HCT116 (cell line): ENCODE measurements around the gene SNX1. TPM values are rescaled to one million over a fixed set of nuclear protein-coding genes. Genes with fewer than 3 reads are reported as not detected.

Experiments
- ATAC-seq: fragments of 200-7000 bp; cut with Tn5 transposase; 2 replicates; pipeline ENCODE4 v1.9.1; 2020; ENCODE audit warnings: mild to moderate bottlenecking, moderate library complexity
- BruUV-seq: library from RNA; stranded (reverse); fragments of 400-500 nt; replicated peaks from 2 replicates; lab custom pipeline; 2021; lab: Mats Ljungman, UMichigan
- CTCF ChIA-PET: fragments of 300-600 bp; sonication (Branson Sonifier 250); formaldehyde crosslinking; loops from one replicate; lab custom pipeline; 2021; ENCODE audit warnings: antibody characterized with exemption; lab: Charles Lee
- POLR2A ChIA-PET: fragments of 300-600, 350-600 bp; sonication (Branson Sonifier 250); formaldehyde crosslinking; loops from one replicate; lab custom pipeline; 2021; ENCODE audit warnings: antibody characterized with exemption; lab: Charles Lee
- RAD21 ChIA-PET, 2 experiments: fragments of 300-600 bp; sonication (Branson Sonifier 250); formaldehyde crosslinking; loops; one replicate each; lab custom pipeline; 2023; ENCODE audit warnings: low total read pairs in 2 of 2; ENCODE audit not compliant: uncharacterized antibody in 2 of 2, unreplicated experiment in 2 of 2, low non-redundant PET in 1 of 2; lab: Charles Lee
- DNase-seq: peaks from one replicate; pipeline ENCODE4 v3.0.0-alpha.2; 2010; ENCODE audit warnings: low read depth, low spot score
- H2AFZ ChIP-seq: fragments of 200-600 bp; shearing (Covaris generic), sonication (generic); 2 replicates; pipeline ENCODE4 v1.6.1; 2017; ENCODE audit warnings: low read depth, mixed run types, mixed read lengths, antibody characterized with exemption, low read length; ENCODE audit not compliant: poor library complexity, severe bottlenecking
- H3K27ac ChIP-seq: 2 replicates; pipeline ENCODE4 v1.5.1; 2012; ENCODE audit warnings: low read depth, low read length
- H3K27me3 ChIP-seq: fragments of 200-600 bp; sonication (generic); 2 replicates; pipeline ENCODE4 v1.6.1; 2016; ENCODE audit warnings: mixed run types, low read length, mixed read lengths; ENCODE audit not compliant: insufficient read depth
- H3K36me3 ChIP-seq, 2 experiments: fragments of 200-500 bp in 1 of 2; fragments of 200-600 bp in 1 of 2; sonication (Bioruptor generic) in 1 of 2; sonication (generic) in 1 of 2; 2 replicates each; pipeline versions ENCODE4 v1.5.1 to v1.6.1; 2014 to 2016; ENCODE audit warnings: low read length in 2 of 2, inconsistent platforms in 1 of 2, mixed read lengths in 1 of 2, mixed run types in 1 of 2; ENCODE audit not compliant: insufficient read depth in 2 of 2, control insufficient read depth in 1 of 2
- H3K4me1 ChIP-seq, 2 experiments: fragments of 200-600 bp in 1 of 2; sonication (generic) in 1 of 2; 2 replicates each; pipeline versions ENCODE4 v1.5.1 to v1.6.1; 2012 to 2017; ENCODE audit warnings: low read length in 2 of 2, inconsistent platforms in 1 of 2, mild to moderate bottlenecking in 1 of 2, mixed read lengths in 1 of 2, mixed run types in 1 of 2, moderate library complexity in 1 of 2; ENCODE audit not compliant: insufficient read depth in 2 of 2, control insufficient read depth in 1 of 2
- H3K4me2 ChIP-seq: fragments of 200-600 bp; sonication (generic); 2 replicates; pipeline ENCODE4 v1.6.1; 2017; ENCODE audit warnings: mixed run types, low read length, mixed read lengths
- H3K4me3 ChIP-seq, 2 experiments: fragments of 200-600 bp in 1 of 2; sonication (generic) in 1 of 2; replicated peaks in 1 of 2; 2 replicates each; pipeline ENCODE4 v1.5.1; 2011 to 2016; ENCODE audit warnings: low read length in 2 of 2, control low read depth in 1 of 2, low read depth in 1 of 2, mild to moderate bottlenecking in 1 of 2, mixed read lengths in 1 of 2, mixed run types in 1 of 2
- H3K79me2 ChIP-seq: fragments of 200-600 bp; sonication (generic); 2 replicates; pipeline ENCODE4 v1.6.1; 2017; ENCODE audit warnings: mild to moderate bottlenecking, mixed run types, low read length, moderate library complexity, mixed read lengths; ENCODE audit not compliant: insufficient read depth
- H3K9ac ChIP-seq: fragments of 200-600 bp; sonication (generic); 2 replicates; pipeline ENCODE4 v1.6.1; 2016; ENCODE audit warnings: low read length, mixed read lengths
- H3K9me2 ChIP-seq: fragments of 200-600 bp; sonication (generic), shearing (Covaris generic); 2 replicates; pipeline ENCODE4 v1.6.1; 2017; ENCODE audit warnings: mixed run types, mild to moderate bottlenecking, moderate library complexity; ENCODE audit not compliant: insufficient read depth
- H3K9me3 ChIP-seq, 2 experiments: fragments of 200-500 bp in 1 of 2; fragments of 200-600 bp in 1 of 2; sonication (Bioruptor generic) in 1 of 2; sonication (generic) in 1 of 2; 2 replicates each; pipeline ENCODE4 v1.6.1; 2014 to 2017; ENCODE audit warnings: low read length in 2 of 2, mixed read lengths in 2 of 2, inconsistent platforms in 1 of 2, low read depth in 1 of 2, mild to moderate bottlenecking in 1 of 2, mixed run types in 1 of 2, moderate library complexity in 1 of 2; ENCODE audit not compliant: control insufficient read depth in 1 of 2, insufficient read depth in 1 of 2
- H4K20me1 ChIP-seq: fragments of 200-600 bp; sonication (generic), shearing (Covaris generic); 2 replicates; pipeline ENCODE4 v1.6.1; 2017; ENCODE audit warnings: mixed run types, mild to moderate bottlenecking, moderate library complexity; ENCODE audit not compliant: insufficient read depth
- ATF3 ChIP-seq: IDR thresholded peaks from 2 replicates; pipeline ENCODE4 v1.6.1; 2012
- CEBPB ChIP-seq: IDR thresholded peaks from 2 replicates; pipeline ENCODE4 v1.6.1; 2012; ENCODE audit warnings: low read depth
- EGR1 ChIP-seq: IDR thresholded peaks from 2 replicates; pipeline ENCODE4 v1.6.1; 2012; ENCODE audit warnings: low read depth
- JUND ChIP-seq: IDR thresholded peaks from 2 replicates; pipeline ENCODE4 v1.6.1; 2012
- MAX ChIP-seq: IDR thresholded peaks from 2 replicates; pipeline ENCODE4 v1.6.1; 2012
- POLR2A ChIP-seq: IDR thresholded peaks from 2 replicates; pipeline ENCODE4 v1.7.0; 2011; ENCODE audit warnings: borderline replicate concordance; ENCODE audit not compliant: insufficient read depth, insufficient read length; ENCODE audit errors: extremely low read depth
- POLR2AphosphoS5 ChIP-seq: IDR thresholded peaks from 2 replicates; pipeline ENCODE4 v1.6.1; 2011; ENCODE audit warnings: mild to moderate bottlenecking, low read depth, low read length, moderate library complexity
- RAD21 ChIP-seq: IDR thresholded peaks from 2 replicates; pipeline ENCODE4 v1.6.1; 2012; ENCODE audit warnings: low read depth, mild to moderate bottlenecking
- REST ChIP-seq: IDR thresholded peaks from 2 replicates; pipeline ENCODE4 v1.6.1; 2012; ENCODE audit warnings: low read depth
- TCF7L2 ChIP-seq: IDR thresholded peaks from 2 replicates; pipeline ENCODE4 v1.7.0; 2011; ENCODE audit warnings: borderline replicate concordance, inconsistent platforms; ENCODE audit not compliant: insufficient read depth, insufficient read length; ENCODE audit errors: extremely low read depth
- YY1 ChIP-seq: IDR thresholded peaks from 2 replicates; pipeline ENCODE4 v1.6.1; 2011; ENCODE audit warnings: low read length, low read depth, moderate library complexity, mild to moderate bottlenecking; ENCODE audit not compliant: insufficient replicate concordance; ENCODE audit errors: extremely low read depth
- intact Hi-C: fragments of 100-400 bp; cut with micrococcal nuclease; formaldehyde crosslinking; loops from 2 replicates; pipeline ENCODE4 v1.10.0; 2022
- total RNA-seq: library from RNA; stranded (reverse); gene quantifications from one replicate; pipeline ENCODE4 v1.2.1, GENCODE V29; 2021; ENCODE audit not compliant: unreplicated experiment

SNX1 gene
- total RNA-seq, 1 experiment from 2014 or later = 91.9 TPM

- Histone ChIP-seq H3K4me1 (peaks cover 4 to 14% of the 10 kb centered on the region in 2 experiments; a peak in 3 of 4 replicates), H3K9ac (peak overlapping the region; percentile 88), H3K9me2 (no peaks in the 10 kb centered on the region), H3K9me3 (no peaks in the 10 kb centered on the region), H3K36me3 (peaks cover 23 to 31% of the 10 kb centered on the region in 2 experiments), H3K27me3 (no peaks in the 10 kb centered on the region), H3K79me2 (peaks cover 47% of the 10 kb centered on the region), H3K4me3 (peak overlapping the region; percentile 85 to 97), H3K27ac (peak overlapping the region; percentile 68), H3K4me2 (peak overlapping the region; percentile 97), H4K20me1 (no peaks in the 10 kb centered on the region; the same call in 1 of the 2 replicates), H2AFZ (no peak overlapping the region)
- no peak for TF ChIP-seq EGR1
- TF ChIP-seq YY1 = no peak
- peak; percentile 34; the same call in 1 of the 2 replicates for TF ChIP-seq MAX
- no peak for TF ChIP-seq CEBPB
- peak; percentile 54 for ATAC-seq
- ChIA-PET RAD21 (interaction anchor here in 1 of 2 experiments (1.3 to 1.4 kb wide), 2 partner anchors 9 to 194 kb away, joined by 3 read pairs; partner anchors contain the start of gene CSNK1G1), POLR2A (interaction anchor here (1.0 to 2.5 kb wide), 4 partner anchors 9 to 225 kb away, joined by 3 to 12 read pairs (median 8); partner anchors contain the start of genes SNX22 and TRIP4), CTCF (interaction anchor here (2.3 kb wide), 1 partner anchor 9 kb away, joined by 23 read pairs; no protein-coding TSS in a partner anchor)
- no TSS peak for BruUV-seq
- intact Hi-C loops = loop anchor here (2.0 kb wide), 2 partner anchors 224 to 518 kb away; partner anchors contain the start of gene TRIP4
- DNase-seq = no peak
These were observed 66.7 kb downstream of the SNX1 start for GRCh38 chr15:64162478-64162868.

GRCh38 chr15:64162869-64163658, 67.3 kb downstream of the SNX1 start, which contains the start of gene PPIB:
Gene PPIB (minus strand): TSS chr15:64163022. CDS start chr15:64162986, 36 bp downstream.
- peak within 1 kb of the TSS; percentile 56 for H2AFZ ChIP-seq
- H3K9me3 ChIP-seq = no peaks in the 10 kb centered on the region
- intact Hi-C loops = loop anchor here (2.0 kb wide), 2 partner anchors 224 to 518 kb away; partner anchors contain the start of gene TRIP4
- DNase-seq (peak; percentile 88), ATAC-seq (peak; percentile 95)
- POLR2A ChIA-PET = interaction anchor here (0.5 to 2.5 kb wide), 6 partner anchors 9 to 224 kb away, joined by 3 to 12 read pairs (median 5); partner anchors contain the start of genes SNX22 and TRIP4
- no peaks in the 10 kb centered on the region; the same call in 1 of the 2 replicates for H4K20me1 ChIP-seq
- H3K4me3 ChIP-seq = peak within 1 kb of the TSS; percentile 85 to 97
- peaks cover 44% of the 10 kb centered on the region for H3K79me2 ChIP-seq
- BruUV-seq = no TSS peak
- H3K9ac ChIP-seq = peak within 1 kb of the TSS; percentile 88
- RAD21 ChIA-PET = interaction anchor here (0.5 to 1.4 kb wide), 3 partner anchors 10 to 193 kb away, joined by 3 read pairs; partner anchors contain the start of gene CSNK1G1 (in 1 of the 2)
- H3K36me3 ChIP-seq = peaks cover 18 to 26% of the 10 kb centered on the region in 2 experiments
- CTCF ChIA-PET = interaction anchor here (1.0 to 2.3 kb wide), 4 partner anchors 10 to 565 kb away, joined by 3 to 23 read pairs (median 9); no protein-coding TSS in a partner anchor
- no peaks in the 10 kb centered on the region for H3K9me2 ChIP-seq
- peak within 1 kb of the TSS; percentile 97 for H3K4me2 ChIP-seq
- no peaks in the 10 kb centered on the region for H3K27me3 ChIP-seq
- peak within 1 kb of the TSS; percentile 68 for H3K27ac ChIP-seq
- peaks cover 4 to 14% of the 10 kb centered on the region in 2 experiments; a peak in 3 of 4 replicates for H3K4me1 ChIP-seq
- TF ChIP-seq POLR2A (peak; percentile 48), MAX (peak; percentile 57), ATF3 (no peak), POLR2AphosphoS5 (peak; percentile 89), TCF7L2 (peak; percentile 55), JUND (peak; percentile 48; the same call in 1 of the 2 replicates), REST (no peak), YY1 (peak; percentile 16), RAD21 (peak; percentile 88)
